HG02852 (cell line): ENCODE data around the gene COPE.
A peak's percentile ranks its signal among the peaks of the same experiment; 100 is the strongest.

Source experiments
- ATAC-seq: cut with Tn5 transposase; IDR thresholded peaks from one replicate; pipeline ENCODE4 v1.9.1; 2021; ENCODE audit warnings: mild to moderate bottlenecking, moderate library complexity; ENCODE audit not compliant: unreplicated experiment

Gene COPE

GRCh38 chr19:18868380-18869022, 50.7 kb downstream of the COPE start:
- no peak for ATAC-seq

GRCh38 chr19:18867751-18868150, 51.4 kb downstream of the COPE start:
- no peak for ATAC-seq

GRCh38 chr19:18867199-18867598, 52.0 kb downstream of the COPE start:
- no peak for ATAC-seq

GRCh38 chr19:18866800-18867123, 52.4 kb downstream of the COPE start:
- ATAC-seq: no peak

- ATAC-seq: peak; percentile 48
Measured at GRCh38 chr19:18865973-18866799, 53.0 kb downstream of the COPE start.

- no peak for ATAC-seq
Measured at GRCh38 chr19:18865106-18865972, 53.8 kb downstream of the COPE start.

GRCh38 chr19:18863843-18864362, 55.3 kb downstream of the COPE start:
- ATAC-seq: no peak

- ATAC-seq: no peak
Measured at GRCh38 chr19:18862976-18863842, 56.0 kb downstream of the COPE start.

GRCh38 chr19:18861917-18862316, 57.3 kb downstream of the COPE start:
- no peak for ATAC-seq

- ATAC-seq: no peak
Measured at GRCh38 chr19:18861235-18861634, 58.0 kb downstream of the COPE start.

GRCh38 chr19:18860725-18861124, 58.5 kb downstream of the COPE start:
- ATAC-seq: no peak

- ATAC-seq: no peak
Measured at GRCh38 chr19:18860302-18860700, 58.9 kb downstream of the COPE start.

- no peak for ATAC-seq
Measured at GRCh38 chr19:18859676-18860301, 59.4 kb downstream of the COPE start.

GRCh38 chr19:18858906-18859646, 60.1 kb downstream of the COPE start:
- no peak for ATAC-seq

GRCh38 chr19:18857223-18857622, 62.0 kb downstream of the COPE start:
- no peak for ATAC-seq

GRCh38 chr19:18856385-18857126, 62.6 kb downstream of the COPE start:
- ATAC-seq: no peak

GRCh38 chr19:18855647-18856384, 63.4 kb downstream of the COPE start:
- ATAC-seq: no peak

- no peak for ATAC-seq
Measured at GRCh38 chr19:18854982-18855381, 64.2 kb downstream of the COPE start.
